IPS-18a (cell line): ENCODE results near the gene BCS1L.
"Not testable (repeated sequence)": the region's sequence is repeated elsewhere in the genome, so short reads cannot be mapped to it uniquely, and the experiment has no call there.

Experiments
- H3K27ac ChIP-seq: one replicate; pipeline ENCODE4 v1.5.1; 2013; ENCODE audit warnings: low read length
- H3K27me3 ChIP-seq: one replicate; pipeline ENCODE4 v1.6.1; 2013; ENCODE audit warnings: mild to moderate bottlenecking, low read length; ENCODE audit not compliant: control insufficient read depth, insufficient read depth
- H3K36me3 ChIP-seq: one replicate; pipeline ENCODE4 v1.6.1; 2013; ENCODE audit warnings: low read depth, low read length; ENCODE audit not compliant: control insufficient read depth
- H3K4me1 ChIP-seq: one replicate; pipeline ENCODE4 v1.6.1; 2013; ENCODE audit warnings: low read depth, low read length; ENCODE audit not compliant: control insufficient read depth
- H3K4me3 ChIP-seq: one replicate; pipeline ENCODE4 v1.5.1; 2013; ENCODE audit warnings: low read length
- H3K9ac ChIP-seq: one replicate; pipeline ENCODE4 v1.6.1; 2013; ENCODE audit warnings: mild to moderate bottlenecking, low read length, moderate library complexity
- H3K9me3 ChIP-seq: one replicate; pipeline ENCODE4 v1.6.1; 2013; ENCODE audit warnings: low read depth, low read length; ENCODE audit not compliant: control insufficient read depth

The BCS1L gene

DNA sequence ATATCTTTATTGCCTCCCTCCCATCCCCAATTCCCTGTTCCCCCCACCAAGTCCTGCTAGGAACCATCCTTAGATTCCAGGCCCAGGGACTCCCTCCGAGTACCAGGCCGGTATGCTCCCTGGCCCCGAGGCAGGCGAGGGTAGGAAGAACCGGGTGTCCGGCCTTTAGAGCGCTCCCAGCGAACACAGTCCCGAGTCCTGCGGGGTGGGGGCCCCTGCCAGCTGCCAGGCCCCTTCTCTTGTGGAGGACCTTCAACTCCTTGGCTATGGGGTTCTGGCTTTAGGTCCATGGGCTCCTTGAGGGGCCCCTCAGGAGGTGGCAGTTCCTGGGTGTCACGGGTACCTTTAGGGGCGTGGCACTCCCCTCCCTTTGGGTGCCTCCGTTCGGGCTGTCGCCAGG, 4.4 kb downstream of the BCS1L start:
- H3K4me3 ChIP-seq: no peak overlapping the region
- H3K9me3 ChIP-seq: no peaks in the 10 kb centered on the region
- H3K36me3 ChIP-seq: peaks cover 63% of the 10 kb centered on the region
- no peak overlapping the region for H3K27ac ChIP-seq
- H3K27me3 ChIP-seq: no peaks in the 10 kb centered on the region
- H3K9ac ChIP-seq: no peak overlapping the region
- no peaks in the 10 kb centered on the region for H3K4me1 ChIP-seq

DNA sequence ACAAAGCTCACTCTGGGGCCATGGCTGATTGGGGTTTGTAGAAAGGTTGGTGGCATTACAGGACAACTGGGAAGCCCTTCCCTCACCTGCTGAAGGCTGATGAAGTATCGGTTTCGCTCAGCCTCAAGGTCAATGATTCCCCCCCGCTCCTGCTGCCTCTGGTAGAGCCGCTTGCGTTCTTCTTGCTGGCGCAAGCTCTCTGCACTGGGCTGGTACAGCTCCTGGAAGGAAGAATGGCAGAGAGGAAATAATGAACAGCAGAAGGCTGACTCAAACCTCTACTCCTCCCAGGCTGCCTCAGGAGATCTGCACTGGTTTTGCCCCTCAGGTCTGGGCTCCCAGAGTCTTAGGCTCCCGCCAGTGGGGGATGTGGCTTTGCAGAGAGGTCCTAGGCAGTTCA, 5.2 kb downstream of the BCS1L start:
- Histone ChIP-seq H3K27me3 (no peaks in the 10 kb centered on the region), H3K36me3 (peaks cover 63% of the 10 kb centered on the region), H3K27ac (no peak overlapping the region), H3K9me3 (no peaks in the 10 kb centered on the region), H3K4me1 (no peaks in the 10 kb centered on the region), H3K9ac (no peak overlapping the region), H3K4me3 (no peak overlapping the region)

DNA sequence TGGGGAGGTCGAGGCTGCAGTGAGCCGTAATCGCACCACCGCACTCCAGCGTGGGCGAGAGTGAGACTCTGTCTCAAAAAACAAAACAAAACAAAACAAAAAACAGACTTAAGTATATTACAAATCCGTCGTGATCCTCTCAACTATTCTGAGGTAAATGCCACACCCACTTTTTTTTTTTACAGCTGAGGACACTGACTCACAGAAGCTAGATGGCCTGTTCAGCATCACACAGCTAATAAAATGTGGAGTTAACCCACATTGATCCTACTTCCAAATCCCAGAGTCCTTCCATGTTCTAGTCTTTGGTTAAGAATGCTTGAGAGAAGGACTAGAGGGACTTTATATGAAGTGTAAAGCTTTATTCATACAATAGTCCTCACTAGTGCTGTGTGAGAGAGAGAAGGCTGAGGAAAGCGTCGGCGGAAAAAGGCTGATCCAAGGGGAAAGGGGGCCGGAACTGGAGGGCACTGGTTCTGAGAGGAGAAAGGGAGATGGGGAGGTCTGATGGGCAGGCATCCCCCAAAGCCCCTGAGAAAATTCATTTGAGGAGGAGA, 11.7 kb downstream of the BCS1L start:
- no peaks in the 10 kb centered on the region for H3K27me3 ChIP-seq
- peaks cover 24% of the 10 kb centered on the region for H3K36me3 ChIP-seq
- H3K9me3 ChIP-seq: no peaks in the 10 kb centered on the region
- peak overlapping the region; percentile 86 for H3K9ac ChIP-seq
- no peak overlapping the region for H3K27ac ChIP-seq
- peak overlapping the region; percentile 86 for H3K4me3 ChIP-seq
- H3K4me1 ChIP-seq: no peaks in the 10 kb centered on the region

DNA sequence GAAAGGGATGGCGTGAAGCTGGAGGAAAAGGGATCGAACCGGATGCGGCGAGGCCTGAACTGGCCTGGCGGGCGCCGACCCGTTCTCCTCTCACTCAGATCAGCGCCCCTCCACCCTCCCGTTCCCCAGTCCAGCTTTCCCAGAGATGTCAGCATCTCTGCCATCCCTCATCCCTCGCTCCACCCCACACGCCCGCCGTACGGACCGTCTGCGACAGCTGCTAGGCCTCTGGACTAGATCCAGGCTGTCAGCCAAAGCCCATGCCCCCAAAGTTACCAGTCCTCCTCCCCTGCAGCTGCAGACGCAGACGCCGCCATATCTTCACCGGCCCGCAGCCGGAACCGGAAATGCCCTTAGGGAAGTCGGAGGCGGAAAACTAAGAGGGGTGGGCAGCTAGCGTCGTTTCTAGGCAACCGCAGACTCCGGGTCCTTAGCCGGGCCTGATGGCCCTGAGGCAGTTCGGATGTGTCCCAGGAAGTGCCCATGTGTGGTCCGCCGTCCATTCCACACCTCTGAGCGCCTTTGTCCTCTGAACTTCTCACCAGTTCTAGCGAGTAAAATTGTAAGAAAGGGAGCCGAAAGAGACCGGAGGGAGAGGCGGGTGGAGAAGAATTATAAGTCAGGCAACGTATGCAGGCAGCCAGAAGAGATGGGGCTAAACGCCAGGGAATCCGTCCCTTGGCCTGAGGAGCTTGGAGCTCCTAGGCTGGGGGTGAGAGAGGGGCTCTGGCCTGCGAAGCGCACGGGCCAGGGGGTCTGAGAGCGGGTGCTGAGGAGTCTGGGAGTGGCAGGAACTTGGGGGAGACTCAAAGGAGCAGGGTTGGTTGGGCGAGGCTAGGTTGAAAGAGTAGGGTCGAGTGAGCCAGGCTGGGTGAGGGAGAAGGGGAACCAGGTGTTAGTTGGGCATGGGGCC, 12.4 kb downstream of the BCS1L start, which contains the start of the genes RNF25 and STK36:
Gene RNF25 (minus strand): TSS at position 349 of the 913 bp plus-strand sequence. CDS start 32 bp downstream, at position 317.
Gene STK36 (plus strand): TSS at position 433 of the 913 bp plus-strand sequence. CDS start 744 bp downstream, outside the sequence.
- H3K36me3 ChIP-seq: peaks cover 20% of the 10 kb centered on the region
- H3K9ac ChIP-seq: peak within 1 kb of the TSS; percentile 86
- no peaks in the 10 kb centered on the region for H3K27me3 ChIP-seq
- no peaks in the 10 kb centered on the region for H3K9me3 ChIP-seq
- peak within 1 kb of the TSS; percentile 74 for H3K27ac ChIP-seq
- peak within 1 kb of the TSS; percentile 86 for H3K4me3 ChIP-seq
- no peaks in the 10 kb centered on the region for H3K4me1 ChIP-seq

DNA sequence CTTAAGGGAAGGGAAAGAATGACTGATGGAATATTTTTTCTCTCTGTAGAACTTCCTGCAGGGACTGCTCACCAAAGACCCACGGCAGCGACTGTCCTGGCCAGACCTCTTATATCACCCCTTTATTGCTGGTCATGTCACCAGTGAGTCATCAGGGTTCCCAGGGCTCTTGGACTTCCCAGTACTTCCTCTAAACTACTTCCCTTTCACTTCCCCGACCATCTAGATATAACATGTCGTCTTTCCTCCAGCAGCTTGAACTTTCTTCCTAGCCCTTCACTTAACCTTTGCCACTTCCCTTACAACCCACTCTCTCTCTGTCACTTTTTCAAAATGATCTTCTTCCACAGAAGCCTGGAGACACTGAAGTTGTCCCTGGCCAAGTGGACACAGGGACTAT, 19.6 kb downstream of the BCS1L start:
- no peaks in the 10 kb centered on the region for H3K9me3 ChIP-seq
- H3K27ac ChIP-seq: no peak overlapping the region
- H3K27me3 ChIP-seq: no peaks in the 10 kb centered on the region
- peaks cover 22% of the 10 kb centered on the region for H3K36me3 ChIP-seq
- H3K4me3 ChIP-seq: no peak overlapping the region
- H3K9ac ChIP-seq: no peak overlapping the region
- no peaks in the 10 kb centered on the region for H3K4me1 ChIP-seq

DNA sequence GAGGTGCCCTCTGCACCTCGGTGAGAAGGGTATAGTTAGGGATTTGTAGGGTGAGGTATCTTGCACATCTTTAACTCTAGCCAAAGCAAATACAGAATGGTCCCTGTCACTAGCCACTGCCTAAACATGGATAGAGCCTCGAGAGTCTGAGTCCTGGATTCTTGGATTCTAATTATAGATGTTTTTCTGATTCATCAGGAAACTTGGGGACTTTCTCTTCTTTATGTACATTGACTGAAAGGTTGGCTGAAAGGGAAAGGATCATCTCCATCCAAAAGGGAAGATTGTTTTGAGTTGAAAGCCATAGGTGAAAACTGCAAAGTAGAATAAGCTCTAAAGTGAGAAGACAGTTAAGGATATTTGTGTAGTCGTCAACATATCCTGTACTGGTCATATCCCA, 20.6 kb downstream of the BCS1L start:
- Histone ChIP-seq H3K9ac (no peak overlapping the region), H3K4me1 (no peaks in the 10 kb centered on the region), H3K4me3 (no peak overlapping the region), H3K9me3 (no peaks in the 10 kb centered on the region), H3K27ac (no peak overlapping the region), H3K27me3 (no peaks in the 10 kb centered on the region), H3K36me3 (peaks cover 22% of the 10 kb centered on the region)

DNA sequence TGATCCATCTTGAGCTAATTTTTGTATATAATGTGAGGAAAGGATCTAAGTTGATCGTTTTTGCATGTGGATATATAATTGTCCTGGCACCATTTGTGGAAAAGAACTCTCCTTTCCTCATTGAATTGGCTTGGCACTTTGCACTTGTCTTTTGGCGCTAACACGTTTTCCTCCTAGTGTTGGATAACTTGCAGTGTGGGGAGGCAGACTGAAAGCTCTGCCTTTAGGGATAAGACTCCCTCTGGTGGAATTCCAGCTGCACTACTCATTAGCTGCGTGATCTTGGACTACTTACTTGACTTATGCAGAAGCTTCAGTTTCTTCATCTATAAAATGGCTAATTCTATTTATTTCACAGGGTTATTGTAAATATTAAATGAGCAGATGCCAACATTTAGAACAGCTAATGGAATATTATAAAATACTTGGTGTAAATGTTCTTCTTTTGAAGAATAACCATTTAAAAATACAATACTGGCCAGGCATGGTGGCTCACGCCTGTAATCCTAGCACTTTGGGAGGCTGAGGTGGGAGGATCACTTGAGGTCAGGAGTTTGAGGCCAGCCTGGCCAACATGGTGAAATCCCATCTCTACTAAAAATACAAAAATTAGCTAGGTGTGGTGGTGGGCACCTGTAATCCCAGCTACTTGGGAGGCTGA, 28.0 kb downstream of the BCS1L start:
- H3K36me3 ChIP-seq: peaks cover 21% of the 10 kb centered on the region
- H3K4me3 ChIP-seq, H3K27ac ChIP-seq, H3K9ac ChIP-seq, H3K4me1 ChIP-seq, H3K27me3 ChIP-seq, H3K9me3 ChIP-seq: not testable (repeated sequence)

DNA sequence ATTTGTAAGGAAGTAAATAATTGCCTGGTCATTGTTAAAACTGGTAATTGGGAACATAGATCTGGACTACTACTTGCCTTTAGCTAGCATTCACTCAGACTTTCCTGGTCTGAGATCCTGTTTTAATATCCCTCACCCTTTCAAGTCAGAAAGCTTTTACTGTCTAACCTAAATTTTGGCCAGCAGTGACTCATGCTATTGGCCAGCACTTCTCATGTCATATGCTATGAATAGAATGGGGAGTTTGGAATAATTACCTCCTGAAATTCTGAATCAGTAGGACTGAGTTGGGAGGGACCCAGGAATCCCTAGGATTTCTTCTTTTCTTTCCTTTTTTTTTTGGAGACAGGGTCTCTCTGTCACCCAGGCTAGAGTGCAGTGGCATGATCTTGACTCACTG, 31.8 kb downstream of the BCS1L start:
- Histone ChIP-seq H3K4me1 (no peaks in the 10 kb centered on the region), H3K36me3 (peaks cover 40% of the 10 kb centered on the region), H3K4me3 (no peak overlapping the region), H3K27me3 (no peaks in the 10 kb centered on the region), H3K27ac (no peak overlapping the region), H3K9ac (no peak overlapping the region), H3K9me3 (no peaks in the 10 kb centered on the region)

DNA sequence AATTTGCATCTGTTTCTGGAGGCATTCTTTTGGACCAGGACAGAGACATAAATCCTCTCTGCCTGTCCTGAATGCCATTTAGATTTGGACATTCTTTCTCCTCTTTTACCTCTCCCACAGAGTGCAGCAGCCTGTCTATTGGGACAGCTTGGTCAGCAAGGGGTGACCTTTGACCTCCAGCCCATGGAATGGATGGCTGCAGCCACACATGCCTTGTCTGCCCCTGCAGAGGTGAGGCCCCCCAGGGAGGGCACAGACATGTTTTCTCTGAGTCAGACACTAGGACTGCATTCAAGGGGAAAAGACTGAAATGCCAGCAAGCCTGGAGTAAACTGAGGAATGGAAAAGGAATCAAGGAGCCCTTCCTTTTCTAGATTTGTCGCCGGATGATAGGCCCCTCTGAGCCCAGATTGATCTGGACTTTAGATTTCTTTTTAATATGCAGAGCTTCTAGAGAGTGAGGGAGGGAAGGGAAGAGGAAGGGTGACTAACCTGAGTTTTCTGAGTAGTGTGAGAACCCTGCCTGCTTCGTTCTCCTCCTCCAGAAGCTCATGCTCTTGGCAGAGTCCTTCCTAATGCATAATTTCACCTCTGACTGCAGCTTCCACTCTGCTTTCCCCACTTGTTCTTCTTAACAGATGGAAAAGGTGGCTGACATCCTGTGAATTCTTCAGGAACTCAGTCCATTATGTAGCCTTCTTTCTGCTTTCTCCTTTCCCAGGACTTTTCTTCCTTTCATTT, 35.1 kb downstream of the BCS1L start:
- Histone ChIP-seq H3K27me3 (no peaks in the 10 kb centered on the region), H3K4me3 (no peak overlapping the region), H3K36me3 (peaks cover 49% of the 10 kb centered on the region), H3K9me3 (no peaks in the 10 kb centered on the region), H3K27ac (no peak overlapping the region), H3K9ac (no peak overlapping the region), H3K4me1 (no peaks in the 10 kb centered on the region)

DNA sequence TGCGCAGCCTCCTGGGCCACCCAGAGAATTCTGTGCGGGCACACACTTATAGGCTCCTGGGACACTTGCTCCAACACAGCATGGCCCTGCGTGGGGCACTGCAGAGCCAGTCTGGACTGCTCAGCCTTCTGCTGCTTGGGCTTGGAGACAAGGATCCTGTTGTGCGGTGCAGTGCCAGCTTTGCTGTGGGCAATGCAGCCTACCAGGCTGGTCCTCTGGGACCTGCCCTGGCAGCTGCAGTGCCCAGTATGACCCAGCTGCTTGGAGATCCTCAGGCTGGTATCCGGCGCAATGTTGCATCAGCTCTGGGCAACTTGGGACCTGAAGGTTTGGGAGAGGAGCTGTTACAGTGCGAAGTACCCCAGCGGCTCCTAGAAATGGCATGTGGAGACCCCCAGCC, 39.4 kb downstream of the BCS1L start:
- no peaks in the 10 kb centered on the region for H3K4me1 ChIP-seq
- H3K4me3 ChIP-seq: no peak overlapping the region
- H3K9ac ChIP-seq: no peak overlapping the region
- no peaks in the 10 kb centered on the region for H3K27me3 ChIP-seq
- H3K9me3 ChIP-seq: no peaks in the 10 kb centered on the region
- peaks cover 22% of the 10 kb centered on the region for H3K36me3 ChIP-seq
- no peak overlapping the region for H3K27ac ChIP-seq

DNA sequence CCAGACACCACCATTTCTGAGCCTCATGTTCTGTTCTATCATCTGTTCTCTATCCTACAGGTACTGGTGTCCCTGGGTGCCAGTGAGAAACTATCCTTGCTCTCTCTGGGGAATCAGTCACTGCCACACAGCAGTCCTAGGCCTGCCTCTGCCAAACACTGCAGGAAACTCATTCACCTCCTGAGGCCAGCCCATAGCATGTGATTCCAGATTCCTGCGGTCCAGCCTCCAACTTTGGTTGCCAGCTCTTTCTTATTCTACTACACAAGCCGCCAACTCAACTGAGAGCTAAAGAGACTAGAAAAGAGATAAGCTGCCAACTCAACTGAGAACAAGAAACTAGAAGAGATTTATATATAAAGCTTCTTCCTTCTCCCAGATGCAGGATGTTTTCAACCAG, 42.3 kb downstream of the BCS1L start:
- Histone ChIP-seq H3K27me3 (no peaks in the 10 kb centered on the region), H3K36me3 (peaks cover 16% of the 10 kb centered on the region), H3K4me3 (no peak overlapping the region), H3K27ac (no peak overlapping the region), H3K9ac (no peak overlapping the region), H3K9me3 (no peaks in the 10 kb centered on the region), H3K4me1 (no peaks in the 10 kb centered on the region)
